Calu3 (cell line): ENCODE results near the gene MSI2. TPM values are rescaled to one million over a fixed set of nuclear protein-coding genes. Genes with fewer than 3 reads are reported as not detected.

Source experiments
- BruUV-seq: library from RNA; stranded (reverse); fragments of 400-500 nt; replicated peaks from 2 replicates; lab custom pipeline; 2021; lab: Mats Ljungman, UMichigan
- CTCF ChIA-PET: fragments of 300-600 bp; sonication (Branson Sonifier 250); formaldehyde crosslinking; loops from one replicate; lab custom pipeline; 2022; ENCODE audit warnings: antibody characterized with exemption; lab: Charles Lee
- DNase-seq: peaks from one replicate; pipeline ENCODE4 v3.0.0; 2022
- H3K27ac Mint-ChIP-seq: one replicate; pipeline ENCODE4 v1.8.0; 2022; ENCODE audit warnings: mixed read lengths; ENCODE audit not compliant: unreplicated experiment
- H3K27me3 Mint-ChIP-seq: one replicate; pipeline ENCODE4 v1.8.0; 2022; ENCODE audit warnings: mixed read lengths; ENCODE audit not compliant: unreplicated experiment
- H3K36me3 Mint-ChIP-seq: one replicate; pipeline ENCODE4 v1.8.0; 2022; ENCODE audit warnings: mild to moderate bottlenecking, moderate library complexity, mixed read lengths; ENCODE audit not compliant: insufficient read depth, unreplicated experiment
- H3K4me1 Mint-ChIP-seq: one replicate; pipeline ENCODE4 v1.8.0; 2022; ENCODE audit warnings: mild to moderate bottlenecking, low read depth, mixed read lengths; ENCODE audit not compliant: unreplicated experiment
- H3K4me3 Mint-ChIP-seq: one replicate; pipeline ENCODE4 v1.8.0; 2022; ENCODE audit warnings: mild to moderate bottlenecking, low read depth, moderate library complexity, mixed read lengths; ENCODE audit not compliant: unreplicated experiment
- H3K9me3 Mint-ChIP-seq: one replicate; pipeline ENCODE4 v1.8.0; 2022; ENCODE audit warnings: low read depth, mixed read lengths; ENCODE audit not compliant: unreplicated experiment
- CTCF ChIP-seq: fragments of 200-600 bp; IDR thresholded peaks from one replicate; pipeline ENCODE4 v1.8.0; 2022; ENCODE audit warnings: antibody characterized with exemption; ENCODE audit not compliant: unreplicated experiment
- intact Hi-C: fragments of 100-400 bp; cut with micrococcal nuclease; formaldehyde crosslinking; loops from one replicate; pipeline ENCODE4 v1.10.0; 2022; ENCODE audit not compliant: unreplicated experiment
- total RNA-seq: library from RNA; stranded (reverse); gene quantifications from 2 replicates; pipeline ENCODE4 v1.2.3, GENCODE V29; 2022

MSI2 gene
- total RNA-seq, 1 experiment from 2014 or later = 66.4 TPM

GRCh38 chr17:57484081-57484666, 227.9 kb downstream of the MSI2 start:
- no TSS peak for BruUV-seq
- no peaks in the 10 kb centered on the region for H3K36me3 Mint-ChIP-seq
- intact Hi-C loops = no loop called here
- CTCF ChIA-PET = interaction anchor here (0.8 kb wide), 1 partner anchor 14 kb away, joined by 9 read pairs; no protein-coding TSS in a partner anchor
- no peak for TF ChIP-seq CTCF
- DNase-seq = no peak
- no peaks in the 10 kb centered on the region for H3K4me1 Mint-ChIP-seq
- no peaks in the 10 kb centered on the region for H3K27me3 Mint-ChIP-seq
- H3K4me3 Mint-ChIP-seq = no peak overlapping the region
- no peaks in the 10 kb centered on the region for H3K9me3 Mint-ChIP-seq
- H3K27ac Mint-ChIP-seq = no peak overlapping the region

GRCh38 chr17:57484826-57485565, 228.7 kb downstream of the MSI2 start:
- Mint-ChIP-seq H3K36me3 (no peaks in the 10 kb centered on the region), H3K4me1 (no peaks in the 10 kb centered on the region), H3K9me3 (no peaks in the 10 kb centered on the region), H3K4me3 (no peak overlapping the region), H3K27ac (no peak overlapping the region), H3K27me3 (no peaks in the 10 kb centered on the region)
- CTCF ChIA-PET = no interaction called here
- no TSS peak for BruUV-seq
- TF ChIP-seq CTCF = no peak
- intact Hi-C loops = no loop called here
- DNase-seq = no peak

GRCh38 chr17:57485566-57485865, 229.2 kb downstream of the MSI2 start:
- BruUV-seq = no TSS peak
- Mint-ChIP-seq H3K27me3 (no peaks in the 10 kb centered on the region), H3K27ac (no peak overlapping the region), H3K4me3 (no peak overlapping the region), H3K9me3 (no peaks in the 10 kb centered on the region), H3K36me3 (no peaks in the 10 kb centered on the region), H3K4me1 (no peaks in the 10 kb centered on the region)
- DNase-seq = no peak
- intact Hi-C loops = no loop called here
- no peak for TF ChIP-seq CTCF
- CTCF ChIA-PET = no interaction called here

GRCh38 chr17:57485916-57486881, 229.9 kb downstream of the MSI2 start:
- intact Hi-C loops = no loop called here
- H3K36me3 Mint-ChIP-seq = no peaks in the 10 kb centered on the region
- no peak for DNase-seq
- H3K4me1 Mint-ChIP-seq = no peaks in the 10 kb centered on the region
- no peak overlapping the region for H3K27ac Mint-ChIP-seq
- no peaks in the 10 kb centered on the region for H3K27me3 Mint-ChIP-seq
- H3K9me3 Mint-ChIP-seq = no peaks in the 10 kb centered on the region
- CTCF ChIA-PET = interaction anchor here (0.8 kb wide), 1 partner anchor 14 kb away, joined by 3 read pairs; no protein-coding TSS in a partner anchor
- H3K4me3 Mint-ChIP-seq = no peak overlapping the region
- no TSS peak for BruUV-seq
- TF ChIP-seq CTCF = no peak
